Peyer's patch (tissue), 4 donors: ENCODE data around the gene OR2AT4. TPM values are rescaled to one million over a fixed set of nuclear protein-coding genes. Genes with fewer than 3 reads are reported as not detected.
"Not testable (repeated sequence)": the region's sequence is repeated elsewhere in the genome, so short reads cannot be mapped to it uniquely, and the experiment has no call there.

Experiments used
- DNase-seq, 3 donors: peaks; one replicate each; pipeline ENCODE4 v3.0.0-alpha.2; 2017 to 2019
- H3K27ac ChIP-seq, 4 donors: fragments of 200-600 bp; sonication (generic); one replicate each; pipeline ENCODE4 v1.5.1; 2016 to 2019
- H3K27me3 ChIP-seq, 2 donors: fragments of 200-600 bp; sonication (generic); one replicate each; pipeline ENCODE4 v1.5.1; 2019
- H3K36me3 ChIP-seq, 3 donors: fragments of 200-600 bp; sonication (generic); one replicate each; pipeline ENCODE4 v1.5.1; 2016 to 2019
- H3K4me1 ChIP-seq, 4 donors: fragments of 200-600 bp; sonication (generic); one replicate each; pipeline ENCODE4 v1.5.1; 2016 to 2019
- H3K4me3 ChIP-seq, 4 donors: fragments of 200-600 bp; sonication (generic); 1 replicate in 3 of 4; 2 replicates in 1 of 4; pipeline ENCODE4 v1.5.1; 2016 to 2019; ENCODE audit warnings: mild to moderate bottlenecking in 1 of 4
- H3K9me3 ChIP-seq, 4 donors: fragments of 200-600 bp; sonication (generic); one replicate each; pipeline ENCODE4 v1.5.1; 2016 to 2019; ENCODE audit warnings: mild to moderate bottlenecking in 1 of 4
- POLR2A ChIP-seq, 2 donors: fragments of 450-650 bp; IDR thresholded peaks; one replicate each; pipeline ENCODE4 v1.5.1; 2017; ENCODE audit warnings: antibody characterized with exemption in 2 of 2, mild to moderate bottlenecking in 2 of 2, moderate library complexity in 2 of 2
- total RNA-seq, 4 donors: library from RNA; depleted of rRNA; stranded (reverse); fragments of >200 nt; gene quantifications; one replicate each; pipeline ENCODE4 v1.1.0, GENCODE V29; 2016
- TF ChIP-seq, protein P1 (sequence below), 6 experiments: fragments of 450-650 bp in 4 of 6; fragments of 200-600 bp in 2 of 6; sonication (generic) in 1 of 6; IDR thresholded peaks; one replicate each; pipeline ENCODE4 v1.5.1; 2017 to 2019; ENCODE audit warnings: antibody characterized with exemption in 6 of 6, mild to moderate bottlenecking in 3 of 6, moderate library complexity in 1 of 6

Gene OR2AT4
- total RNA-seq, 4 donors from 2014 or later, result not detected

GRCh38 chr11:75112200-75112599, 15.5 kb upstream of the OR2AT4 start:
- H3K9me3 ChIP-seq, result peaks cover 0 to 4% (median 0%) of the 10 kb centered on the region in 4 donors
- H3K4me3 ChIP-seq, result no peak overlapping the region
- TF ChIP-seq POLR2A (IDR thresholded peaks at IDR 0.05), result no peak
- TF ChIP-seq, protein P1, sequence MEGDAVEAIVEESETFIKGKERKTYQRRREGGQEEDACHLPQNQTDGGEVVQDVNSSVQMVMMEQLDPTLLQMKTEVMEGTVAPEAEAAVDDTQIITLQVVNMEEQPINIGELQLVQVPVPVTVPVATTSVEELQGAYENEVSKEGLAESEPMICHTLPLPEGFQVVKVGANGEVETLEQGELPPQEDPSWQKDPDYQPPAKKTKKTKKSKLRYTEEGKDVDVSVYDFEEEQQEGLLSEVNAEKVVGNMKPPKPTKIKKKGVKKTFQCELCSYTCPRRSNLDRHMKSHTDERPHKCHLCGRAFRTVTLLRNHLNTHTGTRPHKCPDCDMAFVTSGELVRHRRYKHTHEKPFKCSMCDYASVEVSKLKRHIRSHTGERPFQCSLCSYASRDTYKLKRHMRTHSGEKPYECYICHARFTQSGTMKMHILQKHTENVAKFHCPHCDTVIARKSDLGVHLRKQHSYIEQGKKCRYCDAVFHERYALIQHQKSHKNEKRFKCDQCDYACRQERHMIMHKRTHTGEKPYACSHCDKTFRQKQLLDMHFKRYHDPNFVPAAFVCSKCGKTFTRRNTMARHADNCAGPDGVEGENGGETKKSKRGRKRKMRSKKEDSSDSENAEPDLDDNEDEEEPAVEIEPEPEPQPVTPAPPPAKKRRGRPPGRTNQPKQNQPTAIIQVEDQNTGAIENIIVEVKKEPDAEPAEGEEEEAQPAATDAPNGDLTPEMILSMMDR (IDR thresholded peaks at IDR 0.05), result no peak
- H3K27ac ChIP-seq, result no peak overlapping the region
- H3K27me3 ChIP-seq, result no peaks in the 10 kb centered on the region
- no peak for DNase-seq
- no peaks in the 10 kb centered on the region for H3K36me3 ChIP-seq
- no peaks in the 10 kb centered on the region for H3K4me1 ChIP-seq

GRCh38 chr11:75107187-75107586, 10.5 kb upstream of the OR2AT4 start:
- Histone ChIP-seq H3K4me1 (no peaks in the 10 kb centered on the region), H3K27me3 (no peaks in the 10 kb centered on the region), H3K36me3 (no peaks in the 10 kb centered on the region), H3K9me3 (no peaks in the 10 kb centered on the region), H3K4me3 (no peak overlapping the region), H3K27ac (no peak overlapping the region)
- no peak for DNase-seq
- no peak for TF ChIP-seq POLR2A (IDR thresholded peaks at IDR 0.05)
- TF ChIP-seq, protein P1 (IDR thresholded peaks at IDR 0.05), result no peak

DNA sequence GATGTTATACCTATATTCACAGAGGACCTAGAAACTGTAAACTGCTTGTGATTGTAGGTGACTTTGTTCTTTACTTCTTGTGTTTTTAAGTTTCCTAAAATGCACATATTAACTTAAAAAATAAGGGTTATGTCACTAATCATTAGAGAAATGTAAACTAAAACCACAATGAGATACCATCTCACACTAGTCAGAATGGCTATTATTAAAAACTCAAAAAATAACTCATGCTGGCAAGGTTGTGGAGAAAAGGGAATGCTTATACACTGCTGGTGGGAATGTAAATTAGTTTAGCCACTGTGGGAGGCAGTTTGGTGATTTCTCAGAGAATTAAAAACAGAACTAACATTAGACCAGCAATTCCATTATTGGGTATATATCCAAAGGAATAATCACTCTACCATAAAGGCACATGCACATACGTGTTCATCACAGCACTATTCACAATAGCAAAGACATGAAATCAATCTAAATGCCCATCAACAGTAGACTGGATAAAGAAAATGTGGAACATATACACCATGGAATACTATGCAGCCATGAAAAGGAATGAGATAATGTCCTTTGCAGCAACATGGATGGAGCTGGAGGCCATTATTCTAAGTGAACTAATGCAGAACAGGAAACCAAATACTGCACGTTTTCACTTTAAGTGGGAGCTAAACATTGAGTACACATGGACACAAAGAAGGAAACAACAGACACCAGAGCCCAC, 9.4 kb upstream of the OR2AT4 start:
- not testable (repeated sequence) for H3K27me3 ChIP-seq

GRCh38 chr11:75105462-75105925, 8.8 kb upstream of the OR2AT4 start:
- no peak for DNase-seq
- no peaks in the 10 kb centered on the region for H3K9me3 ChIP-seq
- no peak for TF ChIP-seq POLR2A (IDR thresholded peaks at IDR 0.05)
- TF ChIP-seq, protein P1 (IDR thresholded peaks at IDR 0.05), result no peak

More for the DNA sequence above, 9.4 kb upstream of the OR2AT4 start:
- DNase-seq, H3K9me3 ChIP-seq, H3K4me3 ChIP-seq, H3K27ac ChIP-seq, H3K4me1 ChIP-seq, H3K36me3 ChIP-seq: not testable (repeated sequence)

DNA sequence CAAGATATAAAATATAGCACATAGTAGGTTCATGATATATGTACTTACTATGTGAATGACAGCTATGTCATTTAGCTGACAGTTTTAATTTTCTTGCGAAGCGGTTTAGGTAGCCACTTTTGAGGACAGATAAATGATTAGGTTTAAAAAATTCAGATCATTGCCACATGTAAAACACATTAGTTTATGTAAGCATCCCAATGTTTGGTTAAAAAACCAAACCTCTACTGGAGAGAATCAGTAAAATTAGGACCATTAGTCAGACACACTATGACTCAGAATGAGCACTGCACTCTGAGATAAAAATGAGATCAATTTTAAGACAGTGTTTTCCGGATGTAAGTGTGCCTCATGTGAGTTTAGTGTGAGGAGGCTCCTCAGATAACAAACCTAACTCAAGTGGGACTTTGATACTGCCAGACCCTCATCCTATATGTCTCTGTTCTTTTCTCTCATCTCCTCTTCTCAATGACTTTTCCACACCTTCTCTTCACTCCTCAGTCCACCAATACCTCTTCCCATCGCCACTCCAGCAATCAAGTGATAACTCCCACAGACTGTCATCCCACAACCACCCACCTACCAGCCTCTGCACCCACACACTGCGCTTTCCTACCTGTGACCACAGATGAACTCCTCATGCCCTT, 6.8 kb upstream of the OR2AT4 start:
- no peak overlapping the region for H3K4me3 ChIP-seq
- TF ChIP-seq, protein P1 (IDR thresholded peaks at IDR 0.05), result no peak
- TF ChIP-seq POLR2A (IDR thresholded peaks at IDR 0.05), result no peak
- no peak overlapping the region for H3K27ac ChIP-seq
- H3K36me3 ChIP-seq, result no peaks in the 10 kb centered on the region
- no peak for DNase-seq
- no peaks in the 10 kb centered on the region for H3K9me3 ChIP-seq
- H3K27me3 ChIP-seq, result no peaks in the 10 kb centered on the region
- H3K4me1 ChIP-seq, result no peaks in the 10 kb centered on the region

More at GRCh38 chr11:75105462-75105925, 8.8 kb upstream of the OR2AT4 start:
- Histone ChIP-seq H3K4me1 (no peaks in the 10 kb centered on the region), H3K27me3 (no peaks in the 10 kb centered on the region), H3K27ac (no peak overlapping the region), H3K36me3 (no peaks in the 10 kb centered on the region), H3K4me3 (no peak overlapping the region)

DNA sequence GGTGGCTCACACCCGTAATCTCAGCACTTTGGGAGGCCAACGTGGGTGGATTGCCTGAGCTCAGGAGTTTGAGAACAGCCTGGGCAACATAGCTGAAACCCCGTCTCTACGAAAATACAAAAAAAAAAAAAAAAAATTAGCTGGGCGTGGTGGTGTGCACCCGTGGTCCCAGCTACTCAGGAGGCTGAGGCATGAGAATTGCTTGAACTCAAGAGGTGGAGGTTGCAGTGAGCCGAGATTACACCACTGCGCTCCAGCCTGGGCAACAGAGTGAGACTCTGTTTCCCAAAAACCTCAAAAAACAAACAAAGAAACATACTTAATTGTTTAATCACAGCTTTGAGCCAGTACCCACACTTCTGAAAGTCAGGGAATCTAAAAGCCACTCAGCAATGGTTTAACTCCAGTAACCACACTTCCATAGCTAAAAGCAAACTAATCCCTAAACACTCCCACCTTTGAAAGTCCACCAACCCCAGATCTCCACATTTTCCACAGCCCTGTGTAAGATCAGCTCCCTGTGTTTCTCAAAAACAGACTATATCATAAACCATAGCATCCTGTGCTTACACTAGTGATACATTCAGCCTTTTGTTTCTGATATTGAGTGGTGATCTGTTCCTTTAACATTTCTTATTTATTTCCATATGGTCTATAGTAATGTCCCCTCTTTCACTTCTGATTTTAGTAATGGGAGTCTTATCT, 4.9 kb upstream of the OR2AT4 start:
- H3K9me3 ChIP-seq, result no peaks in the 10 kb centered on the region
- H3K4me3 ChIP-seq, result no peak overlapping the region
- no peaks in the 10 kb centered on the region for H3K36me3 ChIP-seq
- no peak for DNase-seq
- no peaks in the 10 kb centered on the region for H3K27me3 ChIP-seq
- TF ChIP-seq, protein P1 (IDR thresholded peaks at IDR 0.05), result no peak
- no peak for TF ChIP-seq POLR2A (IDR thresholded peaks at IDR 0.05)
- H3K27ac ChIP-seq, result no peak overlapping the region
- H3K4me1 ChIP-seq, result no peaks in the 10 kb centered on the region
